ENCODE results near the gene TTC39C.
A peak's percentile ranks its signal among the peaks of the same experiment; 100 is the strongest.
"Not testable (repeated sequence)": the region's sequence is repeated elsewhere in the genome, so short reads cannot be mapped to it uniquely, and the experiment has no call there.

TTC39C gene

DNA sequence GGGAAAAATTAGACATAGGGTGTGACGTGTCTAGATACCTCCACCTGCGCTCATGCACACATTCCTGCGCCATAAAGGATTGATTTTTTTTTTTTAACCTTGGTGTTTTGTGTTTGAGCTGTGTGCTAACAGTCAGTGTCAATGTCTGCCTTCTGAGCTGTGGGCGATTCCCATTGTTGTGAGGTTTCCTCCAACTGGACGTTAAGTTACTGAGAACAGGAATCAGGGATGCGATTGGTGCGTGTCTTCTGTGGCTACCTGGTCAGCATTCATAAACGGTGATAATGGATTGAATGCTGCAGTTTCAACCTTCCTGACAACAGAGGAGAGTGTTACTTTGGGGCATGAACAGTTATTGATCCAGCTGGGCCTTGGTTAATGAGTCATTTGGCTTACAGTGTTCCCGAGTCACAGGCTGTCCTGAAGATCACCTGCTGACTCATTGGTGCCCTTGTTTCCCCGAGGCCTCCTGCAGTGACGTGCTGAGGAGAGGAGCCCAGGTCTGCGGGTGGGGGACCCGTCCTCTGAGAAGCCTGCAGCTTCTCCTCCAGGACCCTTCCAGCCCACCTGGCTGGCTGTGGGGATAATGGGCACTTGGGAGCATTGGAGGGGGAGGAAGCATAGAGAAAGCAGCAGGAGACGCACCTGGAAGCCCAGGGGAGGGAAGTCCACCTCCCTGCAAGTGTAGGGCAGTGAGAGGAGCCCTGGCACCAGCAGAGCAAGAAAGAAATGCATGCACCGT lies 98.5 kb downstream of the TTC39C start:
- intact Hi-C loops (cut with DNase I): loop anchor here (10.0 kb wide), 1 partner anchor 288 kb away; no protein-coding TSS in a partner anchor
- DNase-seq: no peak

DNA sequence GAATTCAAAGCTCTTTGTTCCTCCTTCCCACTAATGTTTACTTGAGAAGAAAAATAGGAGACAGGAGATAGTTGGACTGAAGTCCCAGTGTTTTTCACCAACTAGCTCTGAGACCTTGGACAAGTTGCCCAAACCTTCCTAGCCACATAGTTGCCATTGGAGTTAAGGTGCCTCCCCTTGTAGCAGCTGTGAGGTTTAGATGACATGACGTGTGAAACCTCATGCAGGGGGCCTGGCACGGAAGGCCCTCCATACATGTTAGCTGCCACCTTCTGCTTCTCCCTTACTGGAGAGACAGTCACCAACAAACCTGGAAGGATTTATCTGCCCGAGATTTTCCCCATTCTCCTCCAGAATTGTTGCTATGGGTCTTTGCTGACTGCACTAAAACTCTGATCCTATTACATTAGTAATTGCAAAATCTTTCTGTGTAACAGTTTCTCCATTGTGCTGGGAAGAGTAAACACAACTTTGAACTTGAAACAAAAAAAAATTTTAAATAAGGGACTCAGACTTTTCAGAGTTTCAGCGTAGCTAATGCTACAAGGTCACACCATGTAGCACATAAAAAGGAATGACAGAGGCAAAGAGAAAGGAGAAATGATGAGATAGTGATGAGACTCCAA lies 100.5 kb downstream of the TTC39C start:
- intact Hi-C loops (cut with DNase I): loop anchor here (10.0 kb wide), 1 partner anchor 290 kb away; no protein-coding TSS in a partner anchor
- no peak for DNase-seq

DNA sequence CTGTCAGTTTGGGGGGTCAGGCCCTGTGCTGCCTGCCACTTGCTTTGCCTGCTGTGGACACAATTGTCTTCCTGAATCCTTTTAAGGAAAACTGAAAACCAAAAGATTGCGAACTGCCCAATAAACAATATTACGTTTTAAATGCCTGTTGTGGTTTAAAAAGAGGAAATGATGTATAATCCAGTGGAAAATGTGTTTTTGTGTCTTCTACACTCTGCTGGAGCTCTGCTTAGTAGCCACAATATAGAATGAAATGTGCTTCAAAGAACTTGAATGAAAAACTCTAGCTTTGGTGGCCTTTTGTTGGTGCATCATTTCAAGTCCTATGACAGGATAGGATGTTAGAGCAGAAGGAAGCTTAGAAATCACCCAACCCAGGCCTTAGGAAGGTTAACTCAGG lies 101.1 kb downstream of the TTC39C start:
- intact Hi-C loops (cut with DNase I): loop anchor here (10.0 kb wide), 1 partner anchor 291 kb away; no protein-coding TSS in a partner anchor
- DNase-seq: no peak

DNA sequence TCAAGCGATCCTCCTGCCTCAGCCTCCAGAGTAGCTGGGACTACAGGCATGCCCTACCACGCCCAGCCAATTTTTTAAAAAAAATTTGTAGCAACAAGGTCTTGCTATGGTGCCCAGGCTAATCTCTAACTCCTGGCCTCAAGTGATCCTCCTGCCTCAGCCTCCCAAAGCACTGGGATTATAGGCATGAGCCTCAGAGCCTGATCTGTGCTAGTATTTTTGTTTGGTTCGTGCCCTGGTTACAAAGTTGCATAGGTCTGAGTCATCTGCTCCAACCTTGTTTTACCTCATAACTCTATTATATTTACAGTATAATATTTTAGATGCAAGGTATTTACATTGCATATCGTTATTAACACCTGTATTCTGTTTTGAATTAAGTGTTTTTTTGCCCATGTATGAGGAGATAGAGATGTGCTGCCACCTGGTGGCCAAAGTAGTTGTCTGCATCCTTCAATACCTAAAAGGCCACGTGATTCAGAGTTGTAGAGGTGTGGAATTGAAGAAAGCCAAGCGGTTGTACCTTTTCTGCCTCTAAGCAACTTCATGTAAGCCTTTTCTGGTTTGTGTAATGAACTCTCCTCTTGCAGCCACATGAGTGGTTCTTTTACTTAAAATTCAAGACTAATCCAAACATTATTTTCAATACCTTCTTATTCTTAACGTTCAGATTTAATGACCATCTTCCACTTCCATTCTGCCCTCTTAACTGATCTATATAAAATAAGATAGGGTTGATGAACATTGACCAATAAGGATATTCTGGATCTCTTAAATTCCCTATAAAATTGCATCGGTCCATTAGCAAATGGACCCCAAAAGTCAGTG lies 104.4 kb downstream of the TTC39C start:
- intact Hi-C loops (cut with DNase I): loop anchor here (10.0 kb wide), 1 partner anchor 294 kb away; no protein-coding TSS in a partner anchor

DNA sequence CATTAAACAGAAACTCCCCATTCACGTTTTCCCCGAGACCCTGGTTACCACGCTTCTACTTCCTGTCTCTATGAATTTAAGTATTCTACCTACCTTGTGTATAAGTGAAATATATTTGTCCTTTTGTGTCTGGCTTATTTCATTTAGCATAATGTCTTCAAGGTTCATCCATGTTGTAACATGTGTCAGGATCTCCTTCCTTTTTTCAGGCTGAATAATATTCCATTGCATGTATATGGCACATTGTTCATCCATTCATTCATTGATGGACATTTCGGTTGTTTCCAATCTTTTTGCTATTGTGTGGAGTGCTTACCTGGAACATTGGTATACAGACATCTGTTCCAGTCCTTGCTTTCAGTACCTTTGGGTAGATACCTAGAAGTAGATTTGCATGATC lies 106.1 kb downstream of the TTC39C start:
- DNase-seq: no peak
- intact Hi-C loops (cut with DNase I): no loop called here

More for the DNA sequence above, 104.4 kb downstream of the TTC39C start:
- DNase-seq: peak in 41 of 42 donors; percentile 47 to 90 (median 76)

DNA sequence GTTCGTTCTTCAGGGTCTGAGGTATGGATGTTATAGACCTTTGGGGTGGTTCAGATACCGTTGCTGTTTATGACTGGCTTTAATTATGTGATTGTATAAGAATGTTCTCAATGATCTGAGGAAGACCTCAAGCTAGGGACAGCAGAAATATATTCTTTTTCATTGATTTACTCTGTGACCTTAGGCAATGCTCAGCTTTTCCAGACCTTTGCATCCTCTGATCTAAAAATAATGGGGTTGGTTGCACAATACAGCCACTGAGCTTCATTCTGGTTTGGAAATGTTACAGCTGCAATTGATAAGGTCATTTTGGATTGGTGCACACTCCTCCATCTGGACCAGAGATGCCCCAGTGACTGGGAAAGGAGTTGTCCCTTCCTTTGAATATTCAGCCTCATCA lies 107.1 kb downstream of the TTC39C start:
- no peak for DNase-seq
- intact Hi-C loops (cut with DNase I): no loop called here

DNA sequence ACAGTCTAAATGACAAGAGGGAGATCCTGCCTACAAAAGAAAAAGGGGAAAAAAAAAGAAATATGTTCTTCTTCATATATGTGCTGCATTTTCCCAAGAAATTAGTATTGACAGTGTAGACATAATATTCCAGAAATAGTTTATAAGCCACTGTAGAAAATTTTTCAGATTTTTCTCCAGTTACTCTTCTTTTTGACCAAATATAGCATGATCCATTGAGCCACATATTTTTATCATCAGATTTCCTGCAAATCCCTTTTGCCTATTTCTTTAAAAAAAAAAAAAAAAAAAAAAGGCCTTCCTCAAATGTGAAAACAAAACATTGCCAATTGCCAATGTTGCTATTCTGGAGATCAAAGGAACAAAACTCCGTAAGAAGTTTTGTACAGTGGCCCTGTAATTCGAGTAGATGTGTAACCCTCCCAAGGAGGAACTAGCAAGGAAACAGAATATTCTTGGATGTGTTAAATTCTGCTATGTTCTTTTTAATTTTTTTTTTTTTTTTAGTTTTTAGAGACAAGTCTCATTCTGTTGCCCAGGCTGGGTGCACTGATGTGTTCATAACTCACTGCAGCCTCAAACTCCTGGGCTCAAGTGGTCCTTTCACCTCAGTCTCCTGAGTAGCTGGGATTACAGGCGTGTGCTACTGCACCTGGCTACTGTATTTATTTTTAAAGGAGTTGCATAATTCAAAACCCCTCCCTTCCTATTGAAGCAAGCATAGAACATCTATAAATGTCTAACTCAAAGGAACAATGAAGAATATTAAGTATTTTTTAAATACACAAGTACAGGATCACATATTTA lies 111.8 kb downstream of the TTC39C start:
- DNase-seq: no peak
- intact Hi-C loops (cut with DNase I): no loop called here

DNA sequence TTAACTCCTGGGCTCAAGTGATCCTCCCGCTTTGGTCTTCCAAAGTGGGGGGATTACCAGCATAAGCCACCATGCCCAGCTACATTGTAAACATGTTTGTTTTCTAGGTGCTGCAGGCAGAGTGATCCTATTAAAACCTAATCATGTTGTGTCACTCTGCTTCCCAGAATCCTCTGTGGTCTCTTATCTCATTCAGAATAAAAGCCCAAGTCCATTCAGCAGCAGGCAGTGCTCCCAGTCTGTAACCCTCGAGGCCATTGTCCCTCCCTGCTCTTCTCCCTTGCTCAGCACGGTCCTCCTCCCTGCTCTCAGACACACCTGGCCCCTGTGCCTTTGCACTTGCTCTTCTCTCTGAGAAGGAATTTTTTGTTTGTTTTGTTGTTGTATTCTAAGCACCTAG lies 113.2 kb downstream of the TTC39C start:
- intact Hi-C loops (cut with DNase I): no loop called here
- DNase-seq: no peak

DNA sequence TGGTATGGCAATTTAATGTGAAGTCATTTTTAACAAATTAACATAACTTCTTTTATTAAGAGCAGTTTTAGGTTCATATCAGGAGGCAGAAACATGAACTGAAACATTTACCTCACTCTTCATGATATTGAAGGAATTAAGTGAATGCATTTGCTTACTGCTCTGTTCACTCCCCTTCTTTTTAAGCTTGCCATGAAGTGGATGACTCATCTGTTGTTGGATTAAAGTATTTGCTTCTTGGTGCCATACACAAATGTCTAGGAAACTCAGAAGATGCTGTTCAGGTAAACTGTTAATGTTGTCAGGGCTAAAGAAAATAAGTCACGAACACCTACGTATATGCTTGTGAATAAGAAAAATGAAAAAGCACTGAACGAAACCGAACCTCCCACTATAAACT lies 114.1 kb downstream of the TTC39C start:
- no peak for DNase-seq
- intact Hi-C loops (cut with DNase I): no loop called here

DNA sequence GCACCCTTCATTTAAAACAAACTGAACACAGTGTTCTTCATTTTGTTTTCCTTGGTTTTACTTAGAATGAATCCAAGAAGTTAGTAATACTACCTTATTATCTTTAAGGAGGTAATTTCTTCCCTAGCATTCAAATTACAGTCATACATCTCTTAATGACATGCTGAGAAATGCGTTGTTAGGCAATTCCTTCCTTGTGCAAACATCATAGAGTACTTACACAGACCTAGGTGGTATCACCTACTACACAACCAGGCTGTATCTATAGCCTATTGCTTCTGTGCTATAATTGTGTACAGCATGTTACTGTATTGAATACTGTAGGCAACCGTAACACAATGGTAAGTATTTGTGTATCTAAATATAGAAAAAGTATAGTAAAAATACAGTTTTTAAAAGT lies 115.9 kb downstream of the TTC39C start:
- DNase-seq: no peak
- intact Hi-C loops (cut with DNase I): no loop called here

DNA sequence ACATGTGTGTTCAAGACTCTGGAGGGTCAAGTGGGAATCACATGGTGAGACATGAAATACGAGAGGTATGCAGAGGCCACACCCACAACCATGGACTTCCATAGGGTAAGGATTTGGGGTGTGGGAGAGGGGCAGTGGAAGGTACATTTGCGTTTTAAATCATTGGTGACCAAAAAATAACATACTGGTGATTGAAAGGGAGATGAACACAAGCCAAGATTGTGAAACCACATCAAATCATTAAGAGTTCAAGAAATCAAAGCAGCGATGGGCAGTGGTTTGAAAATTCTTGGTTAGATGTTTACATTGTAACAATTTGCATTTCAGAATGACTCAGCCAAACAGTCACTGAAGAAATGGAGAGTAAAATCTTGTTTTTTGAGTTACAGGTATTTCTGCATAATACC lies 122.4 kb downstream of the TTC39C start:
- intact Hi-C loops (cut with DNase I): no loop called here

DNA sequence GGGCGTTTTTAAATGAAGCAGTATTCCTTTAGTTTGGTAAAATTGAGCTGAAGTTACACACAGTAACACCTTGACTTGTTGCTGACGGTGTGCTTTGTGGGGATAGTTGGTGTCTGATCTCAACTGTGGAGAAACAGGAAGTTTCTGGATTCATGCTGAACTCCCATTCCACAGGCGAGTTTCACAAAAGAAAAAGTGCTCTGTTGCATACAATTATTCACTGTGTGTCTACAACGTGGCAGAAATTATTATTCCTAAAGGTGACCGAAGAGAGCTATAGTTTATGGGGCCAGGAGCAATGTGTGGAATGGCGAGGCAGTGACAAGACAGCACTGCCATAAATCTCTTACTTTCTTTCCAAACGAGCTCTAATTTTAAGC lies 123.8 kb downstream of the TTC39C start:
- no peak for DNase-seq
- intact Hi-C loops (cut with DNase I): no loop called here

More for the DNA sequence above, 122.4 kb downstream of the TTC39C start:
- no peak for DNase-seq

DNA sequence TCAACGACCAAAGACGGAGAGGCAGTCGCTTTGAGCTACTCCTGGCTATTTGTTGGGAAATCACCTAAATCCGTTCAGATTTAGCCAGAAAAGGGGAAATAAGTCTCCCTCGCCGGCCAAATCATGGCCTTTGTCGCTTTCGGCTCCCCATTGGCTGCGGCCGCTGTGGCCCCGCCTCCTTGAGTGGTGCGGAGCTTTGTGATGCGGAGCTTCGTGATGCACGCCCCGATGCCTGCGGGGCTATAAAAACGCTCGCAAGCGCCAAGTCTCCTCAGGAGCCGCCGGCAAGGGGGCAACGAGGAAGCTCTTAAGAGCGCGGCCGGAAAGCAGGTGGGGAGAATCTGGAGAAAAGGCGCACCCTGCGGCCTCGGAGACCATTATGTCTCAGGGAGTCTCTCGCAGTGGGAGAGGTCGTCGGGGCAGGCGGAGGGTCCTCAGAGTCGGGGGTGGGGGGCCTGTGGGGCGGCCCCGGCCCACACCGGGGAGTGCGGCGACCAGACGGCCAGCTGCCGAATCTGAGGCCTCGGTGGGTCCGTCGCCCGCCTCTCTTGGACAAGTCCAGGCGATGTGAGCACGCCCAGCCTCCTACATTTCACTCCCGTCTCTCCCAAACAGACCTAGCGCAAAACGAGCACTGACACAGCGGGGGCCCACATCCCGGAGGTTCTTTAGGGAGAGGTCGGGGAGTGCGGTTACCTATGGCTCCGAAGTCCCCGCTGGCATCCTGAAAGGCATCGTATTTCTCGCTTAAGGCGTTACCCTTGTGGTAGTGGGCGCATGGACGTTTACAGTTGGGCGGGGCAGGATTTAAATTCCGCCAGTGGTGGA lies 124.4 kb downstream of the TTC39C start, which contains the start of gene CABYR:
Gene CABYR, plus strand, starts transcription at position 274 of the 828 bp plus-strand sequence. CDS start 4,053 bp downstream, outside the sequence.
- intact Hi-C loops (cut with DNase I): no loop called here
- peak; percentile 74 to 95 (median 90) for DNase-seq

DNA sequence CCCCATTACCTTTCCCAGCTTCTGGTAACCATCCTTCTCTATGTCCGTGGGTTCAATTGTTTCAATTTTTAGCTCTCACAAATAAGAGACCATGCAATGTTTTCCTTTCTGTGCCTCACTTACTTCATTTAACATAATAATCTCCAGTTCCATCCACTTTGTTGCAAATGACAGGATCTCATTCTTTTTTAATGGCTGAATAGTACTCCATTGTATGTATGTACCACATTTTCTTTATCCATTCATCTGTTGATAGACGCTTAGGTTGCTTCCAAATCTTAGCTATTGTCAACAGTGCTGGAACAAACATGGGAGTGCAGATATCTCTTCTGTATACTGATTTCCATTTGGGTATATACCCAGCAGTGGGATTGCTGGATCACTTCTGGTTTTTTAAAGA lies 126.1 kb downstream of the TTC39C start:
- DNase-seq: no peak
- intact Hi-C loops (cut with DNase I): no loop called here

DNA sequence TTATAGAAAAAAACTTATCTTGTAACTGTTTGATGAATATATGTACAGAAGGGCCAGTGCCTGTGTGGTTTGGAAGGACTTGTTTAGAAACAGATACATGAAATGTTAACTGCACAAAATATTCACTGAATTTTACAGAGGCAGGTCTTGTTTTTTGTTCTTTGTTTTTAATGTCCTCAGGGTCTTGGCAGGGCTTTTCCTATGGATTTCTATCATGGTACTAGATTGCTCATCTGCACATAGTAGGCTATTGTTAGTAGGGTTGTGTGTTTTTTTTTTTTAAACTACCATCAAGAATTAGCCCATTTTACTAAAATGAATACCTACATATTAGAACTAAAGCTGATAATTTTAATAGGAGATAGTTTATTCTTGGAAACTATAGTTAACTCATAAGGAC lies 127.8 kb downstream of the TTC39C start:
- intact Hi-C loops (cut with DNase I): no loop called here
- DNase-seq: no peak

DNA sequence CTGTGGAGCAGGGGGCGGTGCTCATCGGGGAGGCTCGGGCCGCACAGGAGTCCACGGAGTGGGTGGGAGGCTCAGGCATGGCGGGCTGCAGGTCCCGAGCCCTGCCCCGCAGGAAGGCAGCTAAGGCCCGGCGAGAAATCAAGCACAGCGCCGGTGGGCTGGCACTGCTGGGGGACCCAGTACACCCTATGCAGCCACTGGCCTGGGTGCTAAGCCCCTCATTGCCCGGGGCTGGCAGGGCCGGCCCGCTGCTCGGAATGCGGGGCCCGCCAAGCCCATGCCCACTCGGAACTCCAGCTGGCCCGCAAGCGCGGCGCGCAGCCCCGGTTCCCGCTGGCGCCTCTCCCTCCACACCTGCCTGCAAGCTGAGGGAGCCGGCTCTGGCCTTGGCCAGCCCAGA lies 135.0 kb downstream of the TTC39C start:
- DNase-seq; intact Hi-C loops (cut with DNase I): not testable (repeated sequence)

DNA sequence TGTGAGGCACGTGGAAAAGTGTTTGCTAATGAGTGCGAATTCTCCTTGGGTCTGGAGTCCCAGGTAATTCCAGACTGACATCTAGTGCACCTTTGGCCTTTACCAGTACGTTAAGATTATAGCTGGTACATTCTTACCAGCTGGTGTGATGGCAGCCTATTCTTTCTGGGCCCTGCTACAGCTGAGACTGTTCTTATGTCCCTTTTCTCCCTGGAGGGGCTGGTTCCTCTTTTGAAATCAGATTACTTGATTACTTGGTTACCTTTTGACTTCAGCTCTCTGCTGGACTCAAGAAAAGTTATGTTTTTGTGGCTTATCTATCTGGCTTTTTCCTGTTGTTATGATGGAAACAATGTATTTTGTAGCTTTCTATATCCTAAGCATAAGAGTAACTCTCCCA lies 138.8 kb downstream of the TTC39C start:
- DNase-seq: no peak
- intact Hi-C loops (cut with DNase I): no loop called here

DNA sequence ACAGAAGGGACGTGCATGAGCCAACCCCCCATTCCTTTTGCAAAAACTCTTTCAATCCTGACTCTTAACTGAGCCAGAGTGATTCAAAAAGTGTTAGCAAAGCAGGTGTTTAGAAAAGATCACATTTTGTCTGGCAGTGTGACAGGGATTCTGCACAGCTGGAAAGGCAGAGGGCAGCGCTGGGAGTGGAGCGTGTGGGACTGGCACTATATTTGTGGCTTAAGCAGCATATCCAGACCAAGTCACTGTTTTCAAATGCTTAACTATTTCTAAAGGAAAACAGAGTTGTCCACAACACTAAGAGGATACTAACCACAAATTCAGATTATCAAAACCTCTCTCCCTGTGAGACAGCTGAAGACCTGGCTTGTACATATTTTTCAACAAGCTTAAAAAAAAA lies 143.3 kb downstream of the TTC39C start:
- peak in 1 of 42 donors; percentile 27 for DNase-seq
- intact Hi-C loops (cut with DNase I): no loop called here

Data from head of caudate nucleus (tissue), 42 donors.